ENCODE measurements around the gene MARCHF6. TPM values are rescaled to one million over a fixed set of nuclear protein-coding genes. Genes with fewer than 3 reads are reported as not detected.

The MARCHF6 gene
- total and polyA plus RNA-seq, 9 of the 15 experiments (the other 6 are each of a cell fraction or from before 2014, with no cell fraction given), result 74.1 to 456 (median 116) TPM

- TF ChIP-seq DMBX1 (CRISPR knock-in tag; IDR thresholded peaks at IDR 0.05; ENCODE audit: borderline replicate concordance), result no peak
- TF ChIP-seq ZNF253 (CRISPR knock-in tag; conservative IDR thresholded peaks at IDR 0.05), result no peak
- TF ChIP-seq GATAD2B (IDR thresholded peaks at IDR 0.05; ENCODE audit: borderline replicate concordance), result peak; percentile 84; the same call in 1 of the 2 replicates
- TF ChIP-seq TAF9B (IDR thresholded peaks at IDR 0.05; ENCODE audit: partially characterized antibody), result no peak
- no peak for TF ChIP-seq XRCC3 (IDR thresholded peaks at IDR 0.05)
- TF ChIP-seq JUND (IDR thresholded peaks at IDR 0.05; ENCODE audit: borderline replicate concordance, low read depth, low read length), result 0 out of 2 replicates have a peak, but pooled peaks have one; percentile 31
- TF ChIP-seq JUND (tag; IDR thresholded peaks at IDR 0.05; ENCODE audit: borderline replicate concordance, low read depth, low read length), result no peak; the same call in 2 of the 3 replicates
- no peak for TF ChIP-seq CTCFL (IDR thresholded peaks at IDR 0.05; ENCODE audit: borderline replicate concordance, insufficient read depth, low read depth, low read length, poor library complexity, severe bottlenecking)
- TF ChIP-seq MECOM (CRISPR knock-in tag; IDR thresholded peaks at IDR 0.05), result no peak
- TF ChIP-seq NCOA2 (IDR thresholded peaks at IDR 0.05; ENCODE audit: partially characterized antibody in 2 of 2), result no peak
- no peak; the same call in 1 of the 2 replicates for TF ChIP-seq ARID1B (IDR thresholded peaks at IDR 0.05)
- TF ChIP-seq ZNF766 (CRISPR knock-in tag; conservative IDR thresholded peaks at IDR 0.05), result no peak
- TF ChIP-seq DIDO1 (tag; IDR thresholded peaks at IDR 0.05; ENCODE audit: low read depth), result no peak
- TF ChIP-seq RBM15 (IDR thresholded peaks at IDR 0.05; ENCODE audit: insufficient read depth, low read length), result no peak
- TF ChIP-seq ERF (CRISPR knock-in tag; IDR thresholded peaks at IDR 0.05), result no peak
- TF ChIP-seq ZNF655 (CRISPR knock-in tag; IDR thresholded peaks at IDR 0.05), result no peak
- no peak for TF ChIP-seq RBM17 (IDR thresholded peaks at IDR 0.05; ENCODE audit: borderline replicate concordance, low read depth, low read length)
- no peak for TF ChIP-seq SETDB1 (IDR thresholded peaks at IDR 0.05; ENCODE audit: low read length)
- TF ChIP-seq, protein P1, sequence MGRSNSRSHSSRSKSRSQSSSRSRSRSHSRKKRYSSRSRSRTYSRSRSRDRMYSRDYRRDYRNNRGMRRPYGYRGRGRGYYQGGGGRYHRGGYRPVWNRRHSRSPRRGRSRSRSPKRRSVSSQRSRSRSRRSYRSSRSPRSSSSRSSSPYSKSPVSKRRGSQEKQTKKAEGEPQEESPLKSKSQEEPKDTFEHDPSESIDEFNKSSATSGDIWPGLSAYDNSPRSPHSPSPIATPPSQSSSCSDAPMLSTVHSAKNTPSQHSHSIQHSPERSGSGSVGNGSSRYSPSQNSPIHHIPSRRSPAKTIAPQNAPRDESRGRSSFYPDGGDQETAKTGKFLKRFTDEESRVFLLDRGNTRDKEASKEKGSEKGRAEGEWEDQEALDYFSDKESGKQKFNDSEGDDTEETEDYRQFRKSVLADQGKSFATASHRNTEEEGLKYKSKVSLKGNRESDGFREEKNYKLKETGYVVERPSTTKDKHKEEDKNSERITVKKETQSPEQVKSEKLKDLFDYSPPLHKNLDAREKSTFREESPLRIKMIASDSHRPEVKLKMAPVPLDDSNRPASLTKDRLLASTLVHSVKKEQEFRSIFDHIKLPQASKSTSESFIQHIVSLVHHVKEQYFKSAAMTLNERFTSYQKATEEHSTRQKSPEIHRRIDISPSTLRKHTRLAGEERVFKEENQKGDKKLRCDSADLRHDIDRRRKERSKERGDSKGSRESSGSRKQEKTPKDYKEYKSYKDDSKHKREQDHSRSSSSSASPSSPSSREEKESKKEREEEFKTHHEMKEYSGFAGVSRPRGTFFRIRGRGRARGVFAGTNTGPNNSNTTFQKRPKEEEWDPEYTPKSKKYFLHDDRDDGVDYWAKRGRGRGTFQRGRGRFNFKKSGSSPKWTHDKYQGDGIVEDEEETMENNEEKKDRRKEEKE (IDR thresholded peaks at IDR 0.05; ENCODE audit: borderline replicate concordance in 1 of 2, control insufficient read depth in 1 of 2, low read depth in 2 of 2, low read length in 1 of 2), result no peak
These were observed 765 bp downstream of the MARCHF6 start (continued) for GRCh38 chr5:10354048-10354872.
